HG03095 (cell line): ENCODE data around the gene AKT1S1.

Experiments used
- ATAC-seq: cut with Tn5 transposase; IDR thresholded peaks from one replicate; pipeline ENCODE4 v1.9.1; 2021; ENCODE audit warnings: moderate library complexity; ENCODE audit not compliant: unreplicated experiment

The AKT1S1 gene

GRCh38 chr19:49908480-49909420 is 31.6 kb upstream of the AKT1S1 start:
- ATAC-seq: no peak

- no peak for ATAC-seq
Observed at GRCh38 chr19:49907745-49908446, 30.7 kb upstream of the AKT1S1 start.

GRCh38 chr19:49906879-49907564 is 29.9 kb upstream of the AKT1S1 start:
- ATAC-seq: no peak

- ATAC-seq: no peak
Observed at GRCh38 chr19:49904136-49904535, 27.0 kb upstream of the AKT1S1 start.

- peak; percentile 34 for ATAC-seq
Observed at GRCh38 chr19:49896863-49897621, 19.9 kb upstream of the AKT1S1 start, which contains the start of gene IL4I1. Gene IL4I1, minus strand, starts transcription at chr19:49896887. Its CDS starts 727 bp downstream, at chr19:49896160.

GRCh38 chr19:49895566-49896297 is 18.6 kb upstream of the AKT1S1 start:
- no peak for ATAC-seq

GRCh38 chr19:49894879-49895565 is 17.9 kb upstream of the AKT1S1 start:
- ATAC-seq: no peak

- ATAC-seq: no peak
Observed at GRCh38 chr19:49894011-49894664, 17.0 kb upstream of the AKT1S1 start.

GRCh38 chr19:49892716-49893115 is 15.6 kb upstream of the AKT1S1 start:
- no peak for ATAC-seq

- ATAC-seq: no peak
Observed at GRCh38 chr19:49891393-49891792, 14.2 kb upstream of the AKT1S1 start.

GRCh38 chr19:49890349-49891311 is 13.5 kb upstream of the AKT1S1 start:
- no peak for ATAC-seq

- ATAC-seq: no peak
Observed at GRCh38 chr19:49889687-49890348, 12.7 kb upstream of the AKT1S1 start.

GRCh38 chr19:49889038-49889686 is 12.0 kb upstream of the AKT1S1 start:
- no peak for ATAC-seq

GRCh38 chr19:49888510-49888824 is 11.3 kb upstream of the AKT1S1 start:
- no peak for ATAC-seq

- ATAC-seq: no peak
Observed at GRCh38 chr19:49887665-49888509, 10.7 kb upstream of the AKT1S1 start.
